Erythroblast (primary cell): ENCODE data around the gene TPSB2.

ENCODE experiments used
- GATA1 ChIP-seq: IDR thresholded peaks from 2 replicates; pipeline ENCODE4 v1.6.1; 2011; ENCODE audit warnings: low read depth, mild to moderate bottlenecking, control low read depth, low read length, moderate library complexity
- POLR2A ChIP-seq: IDR thresholded peaks from 2 replicates; pipeline ENCODE4 v1.6.1; 2011; ENCODE audit warnings: mild to moderate bottlenecking, low read length

- no peak for TF ChIP-seq POLR2A
- no peak for TF ChIP-seq GATA1
Measured at GRCh38 chr16:1259760-1260068, 29.7 kb upstream of the TPSB2 start.
